ENCODE results near the gene ECHDC3.

- TF ChIP-seq TARDBP (IDR thresholded peaks at IDR 0.05): no peak
- no peak for TF ChIP-seq FOXM1 (IDR thresholded peaks at IDR 0.05; ENCODE audit: borderline replicate concordance)
- no peak for TF ChIP-seq HDGF (IDR thresholded peaks at IDR 0.05; ENCODE audit: borderline replicate concordance)
- TF ChIP-seq SUZ12 (IDR thresholded peaks at IDR 0.05): no peak
Observed at GRCh38 chr10:11706895-11707567, 35.2 kb upstream of the ECHDC3 start.
